K562 (cell line): Measurements from ENCODE around the gene R3HDM2. TPM values are rescaled to one million over a fixed set of nuclear protein-coding genes. Genes with fewer than 3 reads are reported as not detected.

Experiments
- BCL6 ChIP-seq: fragments of 250-450 bp; sonication (Bioruptor Pico); IDR thresholded peaks from 2 replicates; pipeline ENCODE4 v1.4.0; 2020
- CBX2 ChIP-seq: fragments of 200-600 bp; sonication (generic); IDR thresholded peaks from one replicate; pipeline ENCODE4 v1.6.1; 2012; ENCODE audit warnings: mild to moderate bottlenecking, low read length, inconsistent platforms; ENCODE audit not compliant: insufficient read depth, poor library complexity, severe bottlenecking
- CCAR2 ChIP-seq: fragments of 200-400 bp; formaldehyde crosslinking; IDR thresholded peaks from 2 replicates; pipeline ENCODE4 v1.6.1; 2017; ENCODE audit warnings: mild to moderate bottlenecking, low read depth, low read length
- FOSL1 ChIP-seq: fragments of 200-800 bp; sonication (Bioruptor generic); conservative IDR thresholded peaks from 2 replicates; pipeline ENCODE4 v1.6.1; 2016; ENCODE audit warnings: missing genetic modification characterization, missing compliant biosample characterization
- FOXK2 ChIP-seq, 2 experiments: fragments of 450-650 bp; IDR thresholded peaks in 1 of 2; conservative IDR thresholded peaks in 1 of 2; 2 replicates each; pipeline ENCODE4 v1.6.1; 2016; ENCODE audit warnings: low read depth in 2 of 2, mild to moderate bottlenecking in 1 of 2
- GATAD2A ChIP-seq: fragments of 450-650 bp; IDR thresholded peaks from 2 replicates; pipeline ENCODE4 v1.6.1; 2017
- HEY1 ChIP-seq: fragments of 250-450 bp; sonication (Bioruptor Pico); IDR thresholded peaks from 2 replicates; pipeline ENCODE4 v1.5.0; 2020; ENCODE audit warnings: mild to moderate bottlenecking, moderate library complexity, borderline replicate concordance
- MEIS2 ChIP-seq: fragments of 450-650 bp; IDR thresholded peaks from 2 replicates; pipeline ENCODE4 v1.6.1; 2014; ENCODE audit warnings: mild to moderate bottlenecking; ENCODE audit not compliant: partially characterized antibody
- RBM14 ChIP-seq: fragments of 200-400 bp; formaldehyde crosslinking; IDR thresholded peaks from 2 replicates; pipeline ENCODE4 v1.6.1; 2018; ENCODE audit warnings: low read depth, mild to moderate bottlenecking, low read length, moderate library complexity, borderline replicate concordance; ENCODE audit not compliant: insufficient read depth
- REST ChIP-seq, 2 experiments: fragments of 450-650 bp; formaldehyde crosslinking in 1 of 2; IDR thresholded peaks; 2 replicates each; pipeline versions ENCODE4 v1.4.0 to v1.6.1; 2014 to 2020; ENCODE audit warnings: mild to moderate bottlenecking in 2 of 2, borderline replicate concordance in 1 of 2, low read depth in 1 of 2
- SREBF2 ChIP-seq: sonication (generic); formaldehyde crosslinking; IDR thresholded peaks from 2 replicates; pipeline ENCODE4 v1.4.0; 2020; ENCODE audit warnings: mild to moderate bottlenecking, missing genetic modification reagents
- ZNF224 ChIP-seq: sonication (generic); formaldehyde crosslinking; IDR thresholded peaks from 2 replicates; pipeline ENCODE4 v1.8.0; 2022; ENCODE audit warnings: mild to moderate bottlenecking, missing genetic modification reagents
- ZNF253 ChIP-seq: fragments of 250-450 bp; sonication (Bioruptor Pico); conservative IDR thresholded peaks from 2 replicates; pipeline ENCODE4 v1.6.1; 2021; ENCODE audit warnings: mild to moderate bottlenecking
- ZNF785 ChIP-seq: fragments of 250-450 bp; sonication (Bioruptor Pico); IDR thresholded peaks from 2 replicates; pipeline ENCODE4 v1.4.0; 2020; ENCODE audit warnings: mild to moderate bottlenecking
- polyA plus RNA-seq, 8 experiments: library from polyadenylated mRNA; depleted of rRNA in 4 of 8; stranded (reverse) in 5 of 8; unstranded in 3 of 8; fragments of >200 nt; fragmentation: Nextera tagmentation in 2 of 8; fragmentation: Illumina TruSeq in 1 of 8; extraction: Ambion mirVana in 2 of 8; extraction: Trizol in 1 of 8; gene quantifications; 2 replicates each; pipeline versions ENCODE4 v1.2.1 to v1.2.3, GENCODE V29; 2011 to 2014; ENCODE audit warnings: inconsistent platforms in 1 of 8, missing spikeins in 1 of 8
- total RNA-seq, 7 experiments: library from RNA; depleted of rRNA in 6 of 7; stranded (reverse); fragments of >200 nt in 6 of 7; fragmentation: Illumina TruSeq in 2 of 7; extraction: Trizol in 2 of 7; gene quantifications; 2 replicates each; pipeline versions ENCODE4 v1.2.1 to v1.2.3, GENCODE V29; 2011 to 2021; ENCODE audit warnings: low replicate concordance in 1 of 7
- TF ChIP-seq, protein P1 (sequence below): fragments of 250-450 bp; sonication (Bioruptor Pico); IDR thresholded peaks from 2 replicates; pipeline ENCODE4 v1.9.0; 2021; ENCODE audit warnings: mild to moderate bottlenecking

Gene R3HDM2
- total and polyA plus RNA-seq, 9 of the 15 experiments (the other 6 are each of a cell fraction or from before 2014, with no cell fraction given): 3.3 to 18.8 (median 9.0) TPM

DNA sequence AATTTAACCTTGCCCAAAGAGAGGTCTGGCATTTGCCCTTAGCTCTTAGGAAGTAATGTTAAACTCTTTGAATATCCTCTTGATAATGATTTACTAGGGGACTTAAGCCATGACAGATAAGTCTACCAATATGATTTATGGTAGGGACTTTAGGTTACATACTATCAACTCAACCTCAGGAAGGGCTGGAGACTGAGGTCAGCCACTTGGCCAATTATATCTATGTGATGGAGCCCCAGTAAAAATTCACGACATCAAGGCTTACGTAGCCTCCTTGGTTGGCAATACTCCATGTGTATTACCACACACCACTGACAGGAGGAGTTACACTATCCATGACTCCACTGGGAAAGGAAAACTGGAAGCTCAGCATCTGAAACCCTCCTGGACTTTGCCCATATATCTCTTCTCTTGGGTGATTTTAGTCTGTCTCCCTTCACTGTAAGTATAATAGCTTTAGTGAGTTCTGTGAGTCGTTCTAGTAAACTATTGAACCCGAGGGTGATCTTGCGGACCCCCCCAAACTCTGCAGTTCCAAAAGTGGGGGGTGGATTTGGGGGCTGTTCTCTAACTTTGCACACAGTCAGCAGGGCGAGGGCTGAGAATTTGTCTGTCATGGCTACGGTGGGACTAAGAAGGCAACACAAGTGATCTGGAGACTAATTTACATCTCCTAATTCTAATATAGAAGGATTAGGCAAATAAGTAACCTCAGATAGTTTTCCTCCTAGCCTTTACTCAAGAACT lies 62.3 kb downstream of the R3HDM2 start (continued):
- TF ChIP-seq REST (IDR thresholded peaks at IDR 0.05; ENCODE audit: borderline replicate concordance): no peak
- no peak for TF ChIP-seq REST (CRISPR knock-in tag; IDR thresholded peaks at IDR 0.05; ENCODE audit: low read depth)
- TF ChIP-seq ZNF785 (CRISPR knock-in tag): no peak
- TF ChIP-seq FOXK2 (conservative IDR thresholded peaks at IDR 0.05 in 1 of 2, IDR thresholded peaks at IDR 0.05 in 1 of 2; ENCODE audit: low read depth in 2 of 2): no peak
- TF ChIP-seq RBM14: no peak
- no peak for TF ChIP-seq ZNF253 (CRISPR knock-in tag)
- no peak for TF ChIP-seq FOSL1 (tag)
- no peak for TF ChIP-seq BCL6 (CRISPR knock-in tag)
- TF ChIP-seq HEY1 (CRISPR knock-in tag): no peak
- peak; percentile 89 for TF ChIP-seq MEIS2
- no peak for TF ChIP-seq ZNF224 (CRISPR knock-in tag)
- no peak for TF ChIP-seq CBX2
- TF ChIP-seq GATAD2A: no peak
- TF ChIP-seq SREBF2 (CRISPR knock-in tag): no peak
- TF ChIP-seq CCAR2: no peak
- TF ChIP-seq, protein P1, sequence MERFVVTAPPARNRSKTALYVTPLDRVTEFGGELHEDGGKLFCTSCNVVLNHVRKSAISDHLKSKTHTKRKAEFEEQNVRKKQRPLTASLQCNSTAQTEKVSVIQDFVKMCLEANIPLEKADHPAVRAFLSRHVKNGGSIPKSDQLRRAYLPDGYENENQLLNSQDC (CRISPR knock-in tag): no peak
